NB4 (cell line): ENCODE results near the gene SMYD3.

Source experiments
- CTCF ChIP-seq: IDR thresholded peaks from one replicate; pipeline ENCODE4 v1.5.1; 2012; ENCODE audit warnings: low read depth, low read length
- MAX ChIP-seq: IDR thresholded peaks from 2 replicates; pipeline ENCODE4 v1.6.1; 2011; ENCODE audit warnings: low read depth, low read length
- POLR2A ChIP-seq: IDR thresholded peaks from 2 replicates; pipeline ENCODE4 v1.6.1; 2011; ENCODE audit warnings: mild to moderate bottlenecking; ENCODE audit not compliant: insufficient read length; ENCODE audit errors: extremely low read depth

GRCh38 chr1:246078126-246078887, 428.8 kb downstream of the SMYD3 start:
- TF ChIP-seq POLR2A = no peak
- TF ChIP-seq CTCF = no peak
- TF ChIP-seq MAX = no peak
